ENCODE results near the gene CTTNBP2.

DNA sequence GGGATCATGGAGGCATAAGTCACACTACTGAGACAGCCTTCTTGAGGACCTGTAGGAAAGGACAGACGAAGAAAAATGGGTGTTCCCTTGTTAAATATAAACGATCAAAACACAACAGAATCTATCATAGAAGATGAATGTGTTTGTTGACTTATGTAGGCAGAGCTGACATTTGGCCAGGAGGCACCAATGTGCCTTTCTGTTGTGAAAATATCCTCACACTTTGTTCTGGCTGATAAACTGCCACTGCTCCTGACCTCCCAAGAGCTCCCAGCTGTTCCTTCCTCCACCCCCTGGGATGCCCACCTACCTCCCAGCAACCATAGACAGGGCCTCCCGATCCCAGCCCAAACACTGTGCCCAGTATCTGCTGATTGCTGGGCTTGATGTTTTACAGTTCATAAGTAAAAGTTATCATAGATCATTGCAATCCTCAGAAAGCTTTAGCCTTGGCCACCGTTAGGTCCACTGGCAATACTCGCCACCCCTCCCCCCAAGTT is 116.6 kb downstream of the CTTNBP2 start:
- TF ChIP-seq, protein P1, sequence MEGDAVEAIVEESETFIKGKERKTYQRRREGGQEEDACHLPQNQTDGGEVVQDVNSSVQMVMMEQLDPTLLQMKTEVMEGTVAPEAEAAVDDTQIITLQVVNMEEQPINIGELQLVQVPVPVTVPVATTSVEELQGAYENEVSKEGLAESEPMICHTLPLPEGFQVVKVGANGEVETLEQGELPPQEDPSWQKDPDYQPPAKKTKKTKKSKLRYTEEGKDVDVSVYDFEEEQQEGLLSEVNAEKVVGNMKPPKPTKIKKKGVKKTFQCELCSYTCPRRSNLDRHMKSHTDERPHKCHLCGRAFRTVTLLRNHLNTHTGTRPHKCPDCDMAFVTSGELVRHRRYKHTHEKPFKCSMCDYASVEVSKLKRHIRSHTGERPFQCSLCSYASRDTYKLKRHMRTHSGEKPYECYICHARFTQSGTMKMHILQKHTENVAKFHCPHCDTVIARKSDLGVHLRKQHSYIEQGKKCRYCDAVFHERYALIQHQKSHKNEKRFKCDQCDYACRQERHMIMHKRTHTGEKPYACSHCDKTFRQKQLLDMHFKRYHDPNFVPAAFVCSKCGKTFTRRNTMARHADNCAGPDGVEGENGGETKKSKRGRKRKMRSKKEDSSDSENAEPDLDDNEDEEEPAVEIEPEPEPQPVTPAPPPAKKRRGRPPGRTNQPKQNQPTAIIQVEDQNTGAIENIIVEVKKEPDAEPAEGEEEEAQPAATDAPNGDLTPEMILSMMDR (IDR thresholded peaks at IDR 0.05): no peak
- TF ChIP-seq POLR2A (IDR thresholded peaks at IDR 0.05): no peak

Measured in thyroid gland (tissue), 4 donors.